K562 (cell line): ENCODE results near the gene THAP8. TPM values are rescaled to one million over a fixed set of nuclear protein-coding genes. Genes with fewer than 3 reads are reported as not detected.

ENCODE experiments used
- ILF3 ChIP-seq: fragments of 450-650 bp; IDR thresholded peaks from 2 replicates; pipeline ENCODE4 v1.6.1; 2018; ENCODE audit warnings: antibody characterized with exemption, mild to moderate bottlenecking, moderate library complexity, borderline replicate concordance
- MCM3 ChIP-seq: fragments of 450-650 bp; IDR thresholded peaks from 2 replicates; pipeline ENCODE4 v1.6.1; 2016
- MCM7 ChIP-seq, 2 experiments: fragments of 450-650 bp; IDR thresholded peaks; 2 replicates each; pipeline ENCODE4 v1.6.1; 2016 to 2018
- NCOR1 ChIP-seq: fragments of 450-650 bp; IDR thresholded peaks from 2 replicates; pipeline ENCODE4 v1.6.1; 2016; ENCODE audit warnings: mild to moderate bottlenecking, moderate library complexity
- RAD21 ChIP-seq, 2 experiments: fragments of 250-450 bp in 1 of 2; fragments of 450-650 bp in 1 of 2; sonication (Bioruptor Pico) in 1 of 2; formaldehyde crosslinking in 1 of 2; IDR thresholded peaks in 1 of 2; conservative IDR thresholded peaks in 1 of 2; 2 replicates each; pipeline versions ENCODE4 v1.4.0 to v1.8.0; 2020 to 2022; ENCODE audit warnings: mild to moderate bottlenecking in 2 of 2, moderate library complexity in 1 of 2
- SRSF3 ChIP-seq: fragments of 200-400 bp; formaldehyde crosslinking; IDR thresholded peaks from 2 replicates; pipeline ENCODE4 v1.6.1; 2016; ENCODE audit warnings: mild to moderate bottlenecking, low read length, moderate library complexity; ENCODE audit not compliant: insufficient read depth
- TEAD1 ChIP-seq, 2 experiments: fragments of 450-650 bp in 1 of 2; sonication (generic) in 1 of 2; formaldehyde crosslinking; IDR thresholded peaks; 2 replicates each; pipeline versions ENCODE4 v1.4.0 to v1.8.0; 2020 to 2022; ENCODE audit warnings: mild to moderate bottlenecking in 2 of 2, missing genetic modification reagents in 1 of 2
- ZNF133 ChIP-seq: fragments of 250-450 bp; sonication (Bioruptor Pico); IDR thresholded peaks from 2 replicates; pipeline ENCODE4 v1.4.0; 2020; ENCODE audit warnings: mild to moderate bottlenecking
- ZNF77 ChIP-seq: fragments of 250-450 bp; sonication (Bioruptor Pico); IDR thresholded peaks from 2 replicates; pipeline ENCODE4 v1.5.0; 2020
- polyA plus RNA-seq, 8 experiments: library from polyadenylated mRNA; depleted of rRNA in 4 of 8; stranded (reverse) in 5 of 8; unstranded in 3 of 8; fragments of >200 nt; fragmentation: Nextera tagmentation in 2 of 8; fragmentation: Illumina TruSeq in 1 of 8; extraction: Ambion mirVana in 2 of 8; extraction: Trizol in 1 of 8; gene quantifications; 2 replicates each; pipeline versions ENCODE4 v1.2.1 to v1.2.3, GENCODE V29; 2011 to 2014; ENCODE audit warnings: inconsistent platforms in 1 of 8, missing spikeins in 1 of 8
- total RNA-seq, 7 experiments: library from RNA; depleted of rRNA in 6 of 7; stranded (reverse); fragments of >200 nt in 6 of 7; fragmentation: Illumina TruSeq in 2 of 7; extraction: Trizol in 2 of 7; gene quantifications; 2 replicates each; pipeline versions ENCODE4 v1.2.1 to v1.2.3, GENCODE V29; 2011 to 2021; ENCODE audit warnings: low replicate concordance in 1 of 7
- TF ChIP-seq, protein P1 (sequence below), 2 experiments: fragments of 450-650 bp; formaldehyde crosslinking in 1 of 2; IDR thresholded peaks; 2 replicates each; pipeline versions ENCODE4 v1.4.0 to v1.6.1; 2014 to 2020; ENCODE audit warnings: mild to moderate bottlenecking in 2 of 2, borderline replicate concordance in 1 of 2, low read depth in 1 of 2

The THAP8 gene
- total and polyA plus RNA-seq, 9 of the 15 experiments (the other 6 are each of a cell fraction or from before 2014, with no cell fraction given), result 0.11 to 2.0 (median 0.94) TPM

- TF ChIP-seq, protein P1, sequence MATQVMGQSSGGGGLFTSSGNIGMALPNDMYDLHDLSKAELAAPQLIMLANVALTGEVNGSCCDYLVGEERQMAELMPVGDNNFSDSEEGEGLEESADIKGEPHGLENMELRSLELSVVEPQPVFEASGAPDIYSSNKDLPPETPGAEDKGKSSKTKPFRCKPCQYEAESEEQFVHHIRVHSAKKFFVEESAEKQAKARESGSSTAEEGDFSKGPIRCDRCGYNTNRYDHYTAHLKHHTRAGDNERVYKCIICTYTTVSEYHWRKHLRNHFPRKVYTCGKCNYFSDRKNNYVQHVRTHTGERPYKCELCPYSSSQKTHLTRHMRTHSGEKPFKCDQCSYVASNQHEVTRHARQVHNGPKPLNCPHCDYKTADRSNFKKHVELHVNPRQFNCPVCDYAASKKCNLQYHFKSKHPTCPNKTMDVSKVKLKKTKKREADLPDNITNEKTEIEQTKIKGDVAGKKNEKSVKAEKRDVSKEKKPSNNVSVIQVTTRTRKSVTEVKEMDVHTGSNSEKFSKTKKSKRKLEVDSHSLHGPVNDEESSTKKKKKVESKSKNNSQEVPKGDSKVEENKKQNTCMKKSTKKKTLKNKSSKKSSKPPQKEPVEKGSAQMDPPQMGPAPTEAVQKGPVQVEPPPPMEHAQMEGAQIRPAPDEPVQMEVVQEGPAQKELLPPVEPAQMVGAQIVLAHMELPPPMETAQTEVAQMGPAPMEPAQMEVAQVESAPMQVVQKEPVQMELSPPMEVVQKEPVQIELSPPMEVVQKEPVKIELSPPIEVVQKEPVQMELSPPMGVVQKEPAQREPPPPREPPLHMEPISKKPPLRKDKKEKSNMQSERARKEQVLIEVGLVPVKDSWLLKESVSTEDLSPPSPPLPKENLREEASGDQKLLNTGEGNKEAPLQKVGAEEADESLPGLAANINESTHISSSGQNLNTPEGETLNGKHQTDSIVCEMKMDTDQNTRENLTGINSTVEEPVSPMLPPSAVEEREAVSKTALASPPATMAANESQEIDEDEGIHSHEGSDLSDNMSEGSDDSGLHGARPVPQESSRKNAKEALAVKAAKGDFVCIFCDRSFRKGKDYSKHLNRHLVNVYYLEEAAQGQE (IDR thresholded peaks at IDR 0.05; ENCODE audit: borderline replicate concordance), result peak; percentile 50; the same call in 1 of the 2 replicates
- TF ChIP-seq, protein P1 (CRISPR knock-in tag; IDR thresholded peaks at IDR 0.05; ENCODE audit: low read depth), result no peak
- TF ChIP-seq MCM7 (IDR thresholded peaks at IDR 0.05) (no peak), RAD21 (CRISPR knock-in tag; conservative IDR thresholded peaks at IDR 0.05 in 1 of 2, IDR thresholded peaks at IDR 0.05 in 1 of 2) (peak in 1 of 2 experiments; percentile 49; a peak in 2 of 4 replicates), NCOR1 (no peak), ZNF77 (CRISPR knock-in tag) (no peak), SRSF3 (no peak), TEAD1 (CRISPR knock-in tag; IDR thresholded peaks at IDR 0.05) (no peak), ILF3 (no peak), MCM3 (no peak), ZNF133 (CRISPR knock-in tag) (no peak)
These were observed 2.8 kb downstream of the THAP8 start (continued) for GRCh38 chr19:36051236-36051635.
